Measurements from ENCODE around the gene MORC1.
"Not testable (repeated sequence)": the region's sequence is repeated elsewhere in the genome, so short reads cannot be mapped to it uniquely, and the experiment has no call there.

Gene MORC1

GRCh38 chr3:109140318-109140717 is 22.4 kb upstream of the MORC1 start:
- no peaks in the 10 kb centered on the region for H3K36me3 ChIP-seq (ENCODE audit: insufficient read depth, low read length)
- H3K4me3 ChIP-seq = no peak overlapping the region
- H3K9ac ChIP-seq (ENCODE audit: insufficient read length) = no peak overlapping the region
- TF ChIP-seq POLR2AphosphoS5 (IDR thresholded peaks at IDR 0.05; ENCODE audit: borderline replicate concordance, low read depth, low read length) (no peak), FOXP2 (optimal IDR thresholded peaks at IDR 0.05; ENCODE audit: control extremely low read depth, extremely low read length, insufficient read depth) (no peak), EZH2 (IDR thresholded peaks at IDR 0.05) (no peak)
- no peaks in the 10 kb centered on the region for H3K9me3 ChIP-seq (ENCODE audit: low read depth, low read length)
- H3K27ac ChIP-seq = no peak overlapping the region
- DNase-seq (ENCODE audit: low read depth, low spot score) = no peak

- Histone ChIP-seq H3K27ac (no peak overlapping the region), H3K36me3 (ENCODE audit: insufficient read depth, low read length) (no peaks in the 10 kb centered on the region), H3K9me3 (ENCODE audit: low read depth, low read length) (no peaks in the 10 kb centered on the region), H3K9ac (ENCODE audit: insufficient read length) (no peak overlapping the region), H3K4me3 (no peak overlapping the region)
- DNase-seq (ENCODE audit: low read depth, low spot score) = no peak
- no peak for TF ChIP-seq POLR2AphosphoS5 (IDR thresholded peaks at IDR 0.05; ENCODE audit: borderline replicate concordance, low read depth, low read length)
- TF ChIP-seq FOXP2 (optimal IDR thresholded peaks at IDR 0.05; ENCODE audit: control extremely low read depth, extremely low read length, insufficient read depth) = no peak
- no peak for TF ChIP-seq EZH2 (IDR thresholded peaks at IDR 0.05)
Observed at GRCh38 chr3:109137761-109138160, 19.8 kb upstream of the MORC1 start.

- TF ChIP-seq FOXP2 (optimal IDR thresholded peaks at IDR 0.05; ENCODE audit: control extremely low read depth, extremely low read length, insufficient read depth) = no peak
- no peak for TF ChIP-seq POLR2AphosphoS5 (IDR thresholded peaks at IDR 0.05; ENCODE audit: borderline replicate concordance, low read depth, low read length)
- no peak for TF ChIP-seq EZH2 (IDR thresholded peaks at IDR 0.05)
- Histone ChIP-seq H3K36me3 (ENCODE audit: insufficient read depth, low read length) (no peaks in the 10 kb centered on the region), H3K27ac (no peak within 1 kb of the TSS)
Observed at GRCh38 chr3:109136523-109136922, 18.6 kb upstream of the MORC1 start, which contains the start of gene C3orf85. Gene C3orf85 (plus strand): TSS chr3:109136719. CDS start chr3:109136848, 129 bp downstream.

GRCh38 chr3:109133474-109133816 is 15.5 kb upstream of the MORC1 start:
- DNase-seq (ENCODE audit: low read depth, low spot score); H3K4me3 ChIP-seq; H3K27ac ChIP-seq; H3K9ac ChIP-seq (ENCODE audit: insufficient read length); H3K36me3 ChIP-seq (ENCODE audit: insufficient read depth, low read length); H3K9me3 ChIP-seq (ENCODE audit: low read depth, low read length): not testable (repeated sequence)

More at GRCh38 chr3:109136523-109136922, 18.6 kb upstream of the MORC1 start, which contains the start of gene C3orf85:
- no peaks in the 10 kb centered on the region for H3K9me3 ChIP-seq (ENCODE audit: low read depth, low read length)
- no peak within 1 kb of the TSS for H3K4me3 ChIP-seq
- no peak for DNase-seq (ENCODE audit: low read depth, low spot score)
- no peak within 1 kb of the TSS for H3K9ac ChIP-seq (ENCODE audit: insufficient read length)

GRCh38 chr3:109132801-109133473 is 15.0 kb upstream of the MORC1 start:
- TF ChIP-seq POLR2AphosphoS5 (IDR thresholded peaks at IDR 0.05; ENCODE audit: borderline replicate concordance, low read depth, low read length) = no peak
- no peak for TF ChIP-seq FOXP2 (optimal IDR thresholded peaks at IDR 0.05; ENCODE audit: control extremely low read depth, extremely low read length, insufficient read depth)
- TF ChIP-seq EZH2 (IDR thresholded peaks at IDR 0.05) = no peak
- Histone ChIP-seq H3K9me3 (ENCODE audit: low read depth, low read length) (no peaks in the 10 kb centered on the region), H3K36me3 (ENCODE audit: insufficient read depth, low read length) (no peaks in the 10 kb centered on the region), H3K9ac (ENCODE audit: insufficient read length) (no peak overlapping the region), H3K27ac (no peak overlapping the region), H3K4me3 (no peak overlapping the region)
- no peak for DNase-seq (ENCODE audit: low read depth, low spot score)

GRCh38 chr3:109131276-109131675 is 13.3 kb upstream of the MORC1 start:
- H3K36me3 ChIP-seq (ENCODE audit: insufficient read depth, low read length) = no peaks in the 10 kb centered on the region
- no peak for DNase-seq (ENCODE audit: low read depth, low spot score)

GRCh38 chr3:109127553-109127952 is 9.6 kb upstream of the MORC1 start:
- TF ChIP-seq POLR2AphosphoS5 (IDR thresholded peaks at IDR 0.05; ENCODE audit: borderline replicate concordance, low read depth, low read length) (no peak), EZH2 (IDR thresholded peaks at IDR 0.05) (no peak)

More at GRCh38 chr3:109131276-109131675, 13.3 kb upstream of the MORC1 start:
- no peak overlapping the region for H3K27ac ChIP-seq
- no peak for TF ChIP-seq EZH2 (IDR thresholded peaks at IDR 0.05)
- no peak for TF ChIP-seq FOXP2 (optimal IDR thresholded peaks at IDR 0.05; ENCODE audit: control extremely low read depth, extremely low read length, insufficient read depth)
- no peak for TF ChIP-seq POLR2AphosphoS5 (IDR thresholded peaks at IDR 0.05; ENCODE audit: borderline replicate concordance, low read depth, low read length)
- no peak overlapping the region for H3K4me3 ChIP-seq
- no peak overlapping the region for H3K9ac ChIP-seq (ENCODE audit: insufficient read length)
- H3K9me3 ChIP-seq (ENCODE audit: low read depth, low read length) = no peaks in the 10 kb centered on the region

GRCh38 chr3:109125902-109126301 is 8.0 kb upstream of the MORC1 start:
- DNase-seq (ENCODE audit: low read depth, low spot score) = no peak
- no peak overlapping the region for H3K4me3 ChIP-seq
- TF ChIP-seq FOXP2 (optimal IDR thresholded peaks at IDR 0.05; ENCODE audit: control extremely low read depth, extremely low read length, insufficient read depth) = no peak
- no peak for TF ChIP-seq EZH2 (IDR thresholded peaks at IDR 0.05)
- TF ChIP-seq POLR2AphosphoS5 (IDR thresholded peaks at IDR 0.05; ENCODE audit: borderline replicate concordance, low read depth, low read length) = no peak
- H3K36me3 ChIP-seq (ENCODE audit: insufficient read depth, low read length) = no peaks in the 10 kb centered on the region
- no peak overlapping the region for H3K27ac ChIP-seq
- no peak overlapping the region for H3K9ac ChIP-seq (ENCODE audit: insufficient read length)
- no peaks in the 10 kb centered on the region for H3K9me3 ChIP-seq (ENCODE audit: low read depth, low read length)

More at GRCh38 chr3:109127553-109127952, 9.6 kb upstream of the MORC1 start:
- Histone ChIP-seq H3K27ac (no peak overlapping the region), H3K9me3 (ENCODE audit: low read depth, low read length) (no peaks in the 10 kb centered on the region), H3K36me3 (ENCODE audit: insufficient read depth, low read length) (no peaks in the 10 kb centered on the region), H3K9ac (ENCODE audit: insufficient read length) (no peak overlapping the region), H3K4me3 (no peak overlapping the region)
- no peak for DNase-seq (ENCODE audit: low read depth, low spot score)

- no peaks in the 10 kb centered on the region for H3K9me3 ChIP-seq (ENCODE audit: low read depth, low read length)
Observed at GRCh38 chr3:109122690-109123089, 4.8 kb upstream of the MORC1 start.

More at GRCh38 chr3:109122690-109123089, 4.8 kb upstream of the MORC1 start:
- no peaks in the 10 kb centered on the region for H3K36me3 ChIP-seq (ENCODE audit: insufficient read depth, low read length)
- no peak for DNase-seq (ENCODE audit: low read depth, low spot score)
- no peak overlapping the region for H3K9ac ChIP-seq (ENCODE audit: insufficient read length)
- no peak for TF ChIP-seq POLR2AphosphoS5 (IDR thresholded peaks at IDR 0.05; ENCODE audit: borderline replicate concordance, low read depth, low read length)
- no peak for TF ChIP-seq FOXP2 (optimal IDR thresholded peaks at IDR 0.05; ENCODE audit: control extremely low read depth, extremely low read length, insufficient read depth)
- no peak overlapping the region for H3K4me3 ChIP-seq
- no peak overlapping the region for H3K27ac ChIP-seq
